Astrocyte of the spinal cord (primary cell): ENCODE measurements around the gene ANKRD24.
"Not testable (repeated sequence)": the region's sequence is repeated elsewhere in the genome, so short reads cannot be mapped to it uniquely, and the experiment has no call there.

Source experiments
- DNase-seq: peaks from one replicate; pipeline ENCODE4 v3.0.0; 2011; ENCODE audit warnings: low read depth, low spot score
- H3K4me3 ChIP-seq: 2 replicates; pipeline ENCODE4 v1.5.1; 2011; ENCODE audit warnings: low read depth, mild to moderate bottlenecking, low read length, moderate library complexity
- in situ Hi-C: cut with HindIII; loops from 2 replicates; pipeline ENCODE4 v1.10.0; 2017; ENCODE audit warnings: low sequenced_read_pairs
- TF ChIP-seq, protein P1 (sequence below): IDR thresholded peaks from 2 replicates; pipeline ENCODE4 v1.5.1; 2012; ENCODE audit warnings: low read depth, mild to moderate bottlenecking, low read length, inconsistent platforms

The ANKRD24 gene

DNA sequence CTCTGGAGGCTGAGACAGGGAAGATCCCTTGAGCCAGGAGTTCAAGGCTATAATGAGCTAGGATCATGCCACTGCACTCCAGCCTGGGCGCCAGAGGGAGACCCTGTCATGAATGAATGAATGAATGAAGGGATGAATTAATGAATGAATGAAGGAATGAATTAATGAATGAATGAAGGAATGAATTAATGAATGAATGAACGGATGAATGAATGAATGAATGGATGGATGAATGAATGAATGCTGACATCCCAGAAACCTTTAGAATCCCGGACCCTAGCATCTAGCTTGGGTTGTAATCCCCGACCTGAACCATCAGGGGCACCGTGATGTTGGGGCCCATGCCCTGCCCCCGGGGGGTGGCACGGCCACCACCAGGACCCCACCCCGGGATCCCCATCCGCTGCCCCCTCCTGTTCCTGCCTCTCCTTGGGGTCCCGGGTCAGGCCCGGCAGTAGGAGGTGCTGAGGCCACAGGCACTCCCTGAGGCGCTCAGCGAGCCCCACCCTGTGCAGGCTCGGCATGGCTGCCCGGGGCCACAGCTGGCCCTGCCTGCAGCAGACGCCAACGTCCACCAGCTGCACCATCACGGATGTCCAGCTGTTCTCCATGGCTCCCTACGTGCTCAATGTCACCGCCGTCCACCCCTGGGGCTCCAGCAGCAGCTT is 50.3 kb downstream of the ANKRD24 start:
- no peak overlapping the region for H3K4me3 ChIP-seq
- in situ Hi-C loops: no loop called here
- no peak for DNase-seq
- TF ChIP-seq, protein P1, sequence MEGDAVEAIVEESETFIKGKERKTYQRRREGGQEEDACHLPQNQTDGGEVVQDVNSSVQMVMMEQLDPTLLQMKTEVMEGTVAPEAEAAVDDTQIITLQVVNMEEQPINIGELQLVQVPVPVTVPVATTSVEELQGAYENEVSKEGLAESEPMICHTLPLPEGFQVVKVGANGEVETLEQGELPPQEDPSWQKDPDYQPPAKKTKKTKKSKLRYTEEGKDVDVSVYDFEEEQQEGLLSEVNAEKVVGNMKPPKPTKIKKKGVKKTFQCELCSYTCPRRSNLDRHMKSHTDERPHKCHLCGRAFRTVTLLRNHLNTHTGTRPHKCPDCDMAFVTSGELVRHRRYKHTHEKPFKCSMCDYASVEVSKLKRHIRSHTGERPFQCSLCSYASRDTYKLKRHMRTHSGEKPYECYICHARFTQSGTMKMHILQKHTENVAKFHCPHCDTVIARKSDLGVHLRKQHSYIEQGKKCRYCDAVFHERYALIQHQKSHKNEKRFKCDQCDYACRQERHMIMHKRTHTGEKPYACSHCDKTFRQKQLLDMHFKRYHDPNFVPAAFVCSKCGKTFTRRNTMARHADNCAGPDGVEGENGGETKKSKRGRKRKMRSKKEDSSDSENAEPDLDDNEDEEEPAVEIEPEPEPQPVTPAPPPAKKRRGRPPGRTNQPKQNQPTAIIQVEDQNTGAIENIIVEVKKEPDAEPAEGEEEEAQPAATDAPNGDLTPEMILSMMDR: no peak

DNA sequence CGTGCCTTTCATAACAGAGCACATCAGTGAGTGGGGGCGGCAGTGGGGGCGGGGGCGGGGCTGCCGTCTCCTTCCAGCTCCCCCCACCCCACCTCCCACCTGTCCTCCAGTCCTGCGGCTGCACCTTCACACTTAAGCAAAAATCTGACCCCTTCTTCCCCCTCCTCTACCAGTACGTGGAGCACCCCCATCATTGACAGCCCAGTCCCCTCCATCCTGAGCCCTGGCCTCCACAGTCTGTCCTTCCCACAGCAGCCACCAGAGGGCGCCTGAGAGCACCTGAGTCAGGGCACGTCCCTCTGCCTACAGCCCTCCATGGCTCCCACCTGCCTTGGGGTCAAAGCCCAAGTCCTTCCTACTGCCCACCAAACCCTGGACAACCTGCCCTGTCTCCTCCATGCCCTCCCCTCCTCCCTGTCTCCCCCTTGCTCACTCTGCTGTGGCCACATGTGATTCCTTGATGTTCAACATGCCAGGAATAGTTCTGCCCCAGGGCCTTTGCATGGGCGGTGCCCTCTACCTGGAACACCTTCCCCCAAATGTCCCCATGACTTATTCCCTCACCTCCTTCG is 50.9 kb downstream of the ANKRD24 start:
- H3K4me3 ChIP-seq: no peak overlapping the region
- TF ChIP-seq, protein P1: peak; percentile 82
- no peak for DNase-seq
- in situ Hi-C loops: no loop called here

DNA sequence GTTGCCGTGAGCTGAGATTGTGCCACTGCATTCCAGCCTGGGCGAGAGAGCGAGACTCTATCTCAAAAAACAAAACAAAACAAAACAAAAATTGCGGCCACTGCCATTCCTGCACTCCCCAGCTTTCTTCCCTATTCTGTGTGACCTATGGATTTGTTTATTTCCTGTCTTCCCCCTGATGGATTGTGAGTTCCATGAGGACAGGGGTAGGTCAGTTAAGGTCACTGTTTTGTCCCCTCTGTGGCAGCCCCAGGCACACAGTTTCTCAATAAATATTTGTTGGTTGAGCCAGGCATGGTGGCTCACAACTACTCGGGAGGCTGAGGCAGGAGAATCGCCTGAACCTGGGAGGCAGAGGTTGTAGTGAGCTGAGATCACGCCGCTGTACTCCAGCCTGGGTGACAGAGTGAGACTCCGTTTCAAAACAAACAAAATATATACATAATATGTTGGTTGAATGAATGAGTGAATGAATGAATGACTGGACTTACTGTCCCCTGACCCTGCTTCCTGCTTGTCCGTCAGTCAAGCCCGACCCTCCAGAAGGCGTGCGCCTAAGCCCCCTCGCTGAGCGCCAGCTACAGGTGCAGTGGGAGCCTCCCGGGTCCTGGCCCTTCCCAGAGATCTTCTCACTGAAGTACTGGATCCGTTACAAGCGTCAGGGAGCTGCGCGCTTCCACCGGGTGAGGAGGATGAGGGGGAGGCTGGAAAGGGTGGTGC is 51.8 kb downstream of the ANKRD24 start:
- TF ChIP-seq, protein P1: no peak
- in situ Hi-C loops: no loop called here

DNA sequence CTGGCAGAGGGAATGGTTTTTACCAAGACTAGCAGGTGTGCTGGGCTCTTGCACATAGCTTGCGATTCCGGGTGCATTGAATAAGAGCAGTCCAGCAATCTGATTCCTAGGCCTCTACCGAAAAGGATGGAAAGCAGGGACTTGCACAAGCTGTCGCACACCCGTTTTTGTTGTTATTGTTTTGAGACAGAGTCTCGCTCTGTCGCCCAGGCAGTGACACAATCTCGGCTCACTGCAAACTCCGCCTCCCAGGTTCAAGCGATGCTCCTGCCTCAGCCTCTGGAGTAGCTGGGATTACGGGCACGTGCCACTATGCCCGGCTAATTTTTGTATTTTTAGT is 52.3 kb downstream of the ANKRD24 start:
- H3K4me3 ChIP-seq: no peak overlapping the region
- in situ Hi-C loops: no loop called here
- DNase-seq: no peak
- TF ChIP-seq, protein P1: no peak

More for the DNA sequence above, 51.8 kb downstream of the ANKRD24 start:
- no peak for DNase-seq
- H3K4me3 ChIP-seq: no peak overlapping the region

DNA sequence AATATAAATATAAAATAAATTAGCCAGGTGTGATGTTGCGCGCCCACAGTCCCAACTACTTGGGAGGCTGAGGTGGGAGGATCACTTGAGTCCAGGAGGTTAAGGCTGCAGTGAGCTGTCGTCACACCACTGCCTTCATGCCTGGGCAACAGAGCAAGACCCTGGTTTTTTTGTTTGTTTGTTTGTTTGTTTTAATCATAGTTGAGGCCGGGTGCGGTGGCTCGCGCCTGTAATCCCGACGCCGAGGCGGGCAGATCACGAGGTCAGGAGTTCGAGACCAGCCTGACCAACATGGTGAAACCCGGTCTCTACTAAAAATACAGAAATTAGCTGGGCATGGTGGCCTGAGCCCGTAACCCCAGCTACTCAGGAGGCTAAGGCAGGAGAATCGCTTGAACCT is 55.0 kb downstream of the ANKRD24 start:
- in situ Hi-C loops, H3K4me3 ChIP-seq, DNase-seq: not testable (repeated sequence)

DNA sequence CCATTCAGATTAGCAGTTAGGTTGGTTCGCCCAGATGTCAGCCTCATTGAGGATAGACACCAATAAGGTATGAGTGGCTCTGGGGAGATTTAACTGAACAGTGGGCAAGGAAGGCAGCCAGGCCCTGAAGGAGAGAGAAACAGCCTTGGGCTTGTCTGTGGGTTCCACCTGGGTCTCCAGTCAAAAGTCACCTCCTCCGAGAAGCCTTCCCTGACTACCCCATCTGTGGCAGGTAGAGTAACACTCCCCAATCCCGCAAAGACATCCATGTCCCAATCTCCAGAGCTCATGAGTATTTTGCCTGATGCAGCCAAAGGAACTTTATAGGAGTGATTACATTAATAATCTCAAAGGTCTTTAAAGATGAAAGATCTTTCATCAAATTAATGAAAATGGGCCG is 56.3 kb downstream of the ANKRD24 start:
- in situ Hi-C loops: no loop called here
- TF ChIP-seq, protein P1: no peak
- H3K4me3 ChIP-seq: no peak overlapping the region
- DNase-seq: no peak

DNA sequence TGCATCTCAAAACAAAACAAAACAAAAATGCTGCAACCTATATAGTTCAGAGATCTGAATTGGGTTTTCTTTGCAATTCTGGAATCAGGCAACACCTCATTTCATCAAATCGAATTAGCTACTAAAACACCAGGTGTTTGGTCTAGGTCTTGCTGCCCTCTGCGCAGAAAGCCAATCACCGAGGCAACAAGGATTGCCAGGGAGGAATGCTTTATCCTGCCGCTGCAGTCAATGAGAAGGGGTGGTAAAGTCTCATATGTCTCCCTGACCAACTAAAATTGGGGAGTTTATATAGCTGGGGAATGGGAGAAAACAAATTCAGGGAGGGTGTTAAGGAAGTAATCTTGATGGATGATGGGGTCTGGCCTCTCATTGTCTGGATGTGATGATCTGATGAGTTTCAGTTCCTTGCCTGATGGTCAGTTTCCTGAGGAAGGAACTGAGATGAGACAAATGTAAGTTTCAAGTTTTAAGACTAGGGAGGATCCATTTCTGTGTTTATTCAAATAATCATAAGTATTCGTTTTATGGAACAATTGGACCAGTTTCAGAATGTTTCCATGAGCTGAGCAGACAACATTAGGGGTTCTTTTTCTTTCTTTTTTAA is 59.4 kb downstream of the ANKRD24 start:
- in situ Hi-C loops: no loop called here
- TF ChIP-seq, protein P1: no peak
- DNase-seq: no peak
- H3K4me3 ChIP-seq: no peak overlapping the region

DNA sequence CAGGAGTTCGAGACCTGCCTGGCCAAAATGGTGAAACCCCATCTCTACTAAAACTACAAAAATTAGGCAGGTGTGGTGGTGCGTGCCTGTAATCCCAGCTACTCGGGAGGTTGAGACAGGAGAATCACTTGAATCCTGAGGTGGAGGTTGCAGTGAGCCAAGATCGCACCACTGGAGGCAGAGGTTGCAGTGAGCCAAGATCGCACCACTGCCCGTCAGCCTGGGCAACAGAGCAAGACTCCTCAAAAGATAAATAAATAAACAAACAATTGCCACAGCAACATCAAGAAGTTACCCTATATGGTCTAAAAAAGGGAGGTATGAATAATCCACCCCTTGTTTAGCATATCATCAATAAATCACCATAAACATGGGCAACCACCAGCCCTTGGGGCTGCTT is 63.4 kb downstream of the ANKRD24 start:
- in situ Hi-C loops, DNase-seq, H3K4me3 ChIP-seq: not testable (repeated sequence)
